Subcutaneous adipose tissue (tissue), 4 donors: ENCODE measurements around the gene KAZN. TPM values are rescaled to one million over a fixed set of nuclear protein-coding genes. Genes with fewer than 3 reads are reported as not detected.

ENCODE experiments used
- total RNA-seq, 4 donors: library from RNA; depleted of rRNA; stranded (reverse); fragments of >200 nt; gene quantifications; one replicate each; pipeline ENCODE4 v1.1.0, GENCODE V29; 2016
- TF ChIP-seq, protein P1 (sequence below): fragments of 450-650 bp; IDR thresholded peaks from one replicate; pipeline ENCODE4 v1.5.1; 2016; ENCODE audit warnings: low read depth, mild to moderate bottlenecking, control low read depth, antibody characterized with exemption, moderate library complexity

Gene KAZN
- total RNA-seq, 4 donors from 2014 or later, result 7.5 to 22.2 (median 10.4) TPM

DNA sequence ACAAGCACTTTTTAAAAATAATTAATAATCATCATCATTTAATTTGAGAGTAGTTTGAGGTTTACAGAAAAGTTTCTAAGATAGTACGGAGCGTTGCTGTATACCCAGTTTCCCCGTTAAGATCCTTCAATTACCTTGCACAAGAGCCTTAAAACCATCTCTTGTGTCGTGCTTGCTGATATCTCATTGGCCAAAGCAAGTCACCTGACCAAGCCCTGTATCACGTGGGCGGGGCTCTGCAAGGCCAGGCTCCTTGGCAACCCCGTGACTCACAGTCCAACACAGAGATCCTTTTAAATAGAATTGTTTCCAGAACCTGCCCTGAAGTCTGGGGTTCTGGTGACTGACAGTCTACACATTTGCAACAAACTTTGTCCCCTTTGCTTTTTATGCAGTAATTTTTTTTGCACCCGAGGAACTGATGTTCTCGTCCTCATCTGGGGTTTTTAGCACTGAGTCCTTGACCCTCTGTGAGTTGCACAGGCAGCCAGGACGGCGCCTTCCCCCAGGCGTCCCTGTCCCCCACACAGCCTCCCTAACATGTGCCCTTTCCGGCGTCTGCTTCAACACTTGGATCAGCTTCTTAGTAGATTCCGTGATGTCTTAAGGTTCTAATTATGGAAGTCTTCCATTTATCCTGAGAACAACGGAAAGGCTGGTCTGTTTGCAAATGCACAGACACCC lies 371.8 kb downstream of the KAZN start:
- TF ChIP-seq, protein P1, sequence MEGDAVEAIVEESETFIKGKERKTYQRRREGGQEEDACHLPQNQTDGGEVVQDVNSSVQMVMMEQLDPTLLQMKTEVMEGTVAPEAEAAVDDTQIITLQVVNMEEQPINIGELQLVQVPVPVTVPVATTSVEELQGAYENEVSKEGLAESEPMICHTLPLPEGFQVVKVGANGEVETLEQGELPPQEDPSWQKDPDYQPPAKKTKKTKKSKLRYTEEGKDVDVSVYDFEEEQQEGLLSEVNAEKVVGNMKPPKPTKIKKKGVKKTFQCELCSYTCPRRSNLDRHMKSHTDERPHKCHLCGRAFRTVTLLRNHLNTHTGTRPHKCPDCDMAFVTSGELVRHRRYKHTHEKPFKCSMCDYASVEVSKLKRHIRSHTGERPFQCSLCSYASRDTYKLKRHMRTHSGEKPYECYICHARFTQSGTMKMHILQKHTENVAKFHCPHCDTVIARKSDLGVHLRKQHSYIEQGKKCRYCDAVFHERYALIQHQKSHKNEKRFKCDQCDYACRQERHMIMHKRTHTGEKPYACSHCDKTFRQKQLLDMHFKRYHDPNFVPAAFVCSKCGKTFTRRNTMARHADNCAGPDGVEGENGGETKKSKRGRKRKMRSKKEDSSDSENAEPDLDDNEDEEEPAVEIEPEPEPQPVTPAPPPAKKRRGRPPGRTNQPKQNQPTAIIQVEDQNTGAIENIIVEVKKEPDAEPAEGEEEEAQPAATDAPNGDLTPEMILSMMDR, result no peak

DNA sequence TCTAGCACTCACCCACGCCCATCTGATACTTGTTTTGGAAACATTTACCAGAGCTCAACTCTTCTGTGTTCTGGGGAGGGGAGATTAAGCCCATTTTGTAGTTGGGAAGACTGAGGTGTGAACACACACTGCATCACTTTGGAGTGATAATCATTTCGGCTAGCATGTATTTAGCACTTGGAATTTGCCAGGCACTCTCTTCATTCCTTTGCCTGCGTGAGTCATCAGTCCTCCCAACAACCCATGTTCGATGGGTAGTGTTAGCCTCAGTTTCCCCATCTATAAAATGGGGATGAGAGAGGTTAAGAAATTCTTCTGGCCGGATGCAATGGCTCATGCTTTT lies 372.3 kb downstream of the KAZN start:
- TF ChIP-seq, protein P1, result no peak

DNA sequence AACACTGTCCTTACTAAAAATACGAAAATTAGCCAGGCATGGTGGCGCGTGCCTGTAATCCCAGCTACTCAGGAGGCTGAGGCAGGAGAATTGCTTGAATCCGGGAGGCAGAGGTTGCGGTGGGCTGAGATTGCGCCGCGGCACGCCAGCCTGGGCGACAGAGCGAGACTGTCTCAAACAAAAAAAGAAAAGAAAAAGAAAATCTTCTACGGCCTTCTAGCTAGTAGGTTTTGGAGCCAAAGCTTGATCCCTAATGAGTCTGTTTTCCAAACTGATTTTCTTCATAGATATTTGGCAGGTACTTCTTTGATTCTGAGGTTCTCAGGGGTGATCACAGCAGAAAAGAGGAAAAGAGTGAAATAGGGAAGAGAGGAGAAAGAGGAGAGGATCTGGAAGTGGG lies 372.7 kb downstream of the KAZN start:
- TF ChIP-seq, protein P1, result no peak

DNA sequence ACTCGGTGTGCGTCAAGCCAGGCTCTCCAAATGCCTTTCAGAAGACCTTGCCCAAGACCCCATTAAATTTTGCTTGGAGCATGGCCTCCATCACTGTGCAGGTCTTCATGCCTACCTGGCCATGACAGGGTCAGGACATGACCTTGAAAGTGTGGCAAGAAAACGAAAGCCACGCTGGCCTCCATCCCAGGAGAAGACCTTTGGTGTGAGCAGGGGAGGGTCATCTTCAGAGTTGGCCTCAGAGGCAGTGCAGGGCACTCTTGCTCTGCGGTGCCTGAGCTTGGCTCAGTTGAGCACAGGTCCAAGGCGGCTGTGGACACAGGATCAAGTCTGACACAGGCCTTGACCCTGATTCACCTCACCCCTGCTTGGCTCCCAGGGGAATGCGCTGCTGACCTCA lies 373.6 kb downstream of the KAZN start:
- TF ChIP-seq, protein P1, result no peak

DNA sequence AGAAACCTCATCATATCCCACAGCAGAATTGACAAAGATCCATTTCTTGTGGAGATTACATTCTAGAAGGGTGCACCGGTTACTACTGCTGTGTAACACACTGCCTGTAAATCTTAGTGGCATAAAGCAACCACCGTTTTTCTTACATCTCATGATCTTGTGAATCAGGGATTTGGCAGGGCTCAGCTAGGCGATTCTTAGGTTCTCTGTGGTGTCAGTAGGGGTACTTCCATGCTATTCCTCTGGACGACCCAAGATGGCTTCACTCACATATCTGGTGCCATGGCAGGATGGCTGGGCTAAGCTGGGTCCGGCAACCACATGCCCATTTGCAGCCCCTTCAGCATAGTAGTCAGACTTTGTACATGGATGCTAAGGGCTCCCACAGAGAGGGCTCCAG lies 375.3 kb downstream of the KAZN start:
- TF ChIP-seq, protein P1, result no peak

DNA sequence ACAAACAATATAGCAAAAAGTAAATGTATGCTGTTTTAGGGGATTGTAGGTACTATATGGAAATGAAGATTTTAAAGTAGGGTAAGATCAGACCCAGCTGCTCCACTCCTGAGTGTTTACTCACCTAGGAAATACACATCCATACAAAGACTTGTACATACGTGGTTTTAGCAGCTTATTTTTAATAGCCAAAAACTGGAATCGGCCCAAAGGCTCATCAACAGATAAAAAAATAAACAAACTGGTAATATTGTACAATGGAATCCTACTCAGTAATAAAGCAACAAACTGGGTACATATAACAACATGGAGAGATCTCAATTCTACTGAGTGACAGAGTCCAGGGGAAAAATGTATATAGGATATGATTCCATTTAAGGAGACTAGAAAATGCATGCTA lies 375.9 kb downstream of the KAZN start:
- TF ChIP-seq, protein P1, result no peak

DNA sequence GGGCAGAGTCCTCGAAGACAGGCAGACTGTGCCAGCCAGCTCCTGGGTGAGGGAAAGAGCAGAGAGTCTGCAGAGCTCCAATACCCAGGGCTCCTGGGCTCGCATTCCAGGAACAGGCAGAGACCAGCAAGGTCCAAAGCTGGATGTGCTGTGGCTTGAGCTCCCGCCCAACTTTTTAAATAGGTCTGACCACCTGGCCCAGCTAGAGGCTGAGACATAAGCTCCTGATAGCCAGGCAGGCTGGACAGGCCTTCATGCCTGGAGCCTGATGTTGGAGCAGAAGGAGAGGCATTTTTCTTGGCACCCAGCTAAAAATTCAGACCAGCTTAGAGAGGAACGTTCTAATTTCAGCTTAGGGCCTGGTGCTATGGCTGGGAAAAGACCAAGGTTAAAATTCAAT lies 376.6 kb downstream of the KAZN start:
- TF ChIP-seq, protein P1, result no peak
